ENCODE measurements around the gene LYPD6B.

LYPD6B gene

GRCh38 chr2:149094217-149095015 lies 55.9 kb downstream of the LYPD6B start:
- H3K4me3 ChIP-seq, result no peak overlapping the region
- DNase-seq (ENCODE audit: low spot score), result no peak
- H3K27ac ChIP-seq, result no peak overlapping the region
- TF ChIP-seq, protein P1, sequence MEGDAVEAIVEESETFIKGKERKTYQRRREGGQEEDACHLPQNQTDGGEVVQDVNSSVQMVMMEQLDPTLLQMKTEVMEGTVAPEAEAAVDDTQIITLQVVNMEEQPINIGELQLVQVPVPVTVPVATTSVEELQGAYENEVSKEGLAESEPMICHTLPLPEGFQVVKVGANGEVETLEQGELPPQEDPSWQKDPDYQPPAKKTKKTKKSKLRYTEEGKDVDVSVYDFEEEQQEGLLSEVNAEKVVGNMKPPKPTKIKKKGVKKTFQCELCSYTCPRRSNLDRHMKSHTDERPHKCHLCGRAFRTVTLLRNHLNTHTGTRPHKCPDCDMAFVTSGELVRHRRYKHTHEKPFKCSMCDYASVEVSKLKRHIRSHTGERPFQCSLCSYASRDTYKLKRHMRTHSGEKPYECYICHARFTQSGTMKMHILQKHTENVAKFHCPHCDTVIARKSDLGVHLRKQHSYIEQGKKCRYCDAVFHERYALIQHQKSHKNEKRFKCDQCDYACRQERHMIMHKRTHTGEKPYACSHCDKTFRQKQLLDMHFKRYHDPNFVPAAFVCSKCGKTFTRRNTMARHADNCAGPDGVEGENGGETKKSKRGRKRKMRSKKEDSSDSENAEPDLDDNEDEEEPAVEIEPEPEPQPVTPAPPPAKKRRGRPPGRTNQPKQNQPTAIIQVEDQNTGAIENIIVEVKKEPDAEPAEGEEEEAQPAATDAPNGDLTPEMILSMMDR (IDR thresholded peaks at IDR 0.05), result no peak

- TF ChIP-seq, protein P1 (IDR thresholded peaks at IDR 0.05), result no peak
- no peak for DNase-seq (ENCODE audit: low spot score)
- H3K4me3 ChIP-seq, result no peak overlapping the region
- H3K27ac ChIP-seq, result no peak overlapping the region
These were observed 60.2 kb downstream of the LYPD6B start for GRCh38 chr2:149098701-149099100.

GRCh38 chr2:149099298-149099697 lies 60.8 kb downstream of the LYPD6B start:
- no peak overlapping the region for H3K27ac ChIP-seq
- no peak overlapping the region for H3K4me3 ChIP-seq
- TF ChIP-seq, protein P1 (IDR thresholded peaks at IDR 0.05), result no peak
- DNase-seq (ENCODE audit: low spot score), result no peak

DNA sequence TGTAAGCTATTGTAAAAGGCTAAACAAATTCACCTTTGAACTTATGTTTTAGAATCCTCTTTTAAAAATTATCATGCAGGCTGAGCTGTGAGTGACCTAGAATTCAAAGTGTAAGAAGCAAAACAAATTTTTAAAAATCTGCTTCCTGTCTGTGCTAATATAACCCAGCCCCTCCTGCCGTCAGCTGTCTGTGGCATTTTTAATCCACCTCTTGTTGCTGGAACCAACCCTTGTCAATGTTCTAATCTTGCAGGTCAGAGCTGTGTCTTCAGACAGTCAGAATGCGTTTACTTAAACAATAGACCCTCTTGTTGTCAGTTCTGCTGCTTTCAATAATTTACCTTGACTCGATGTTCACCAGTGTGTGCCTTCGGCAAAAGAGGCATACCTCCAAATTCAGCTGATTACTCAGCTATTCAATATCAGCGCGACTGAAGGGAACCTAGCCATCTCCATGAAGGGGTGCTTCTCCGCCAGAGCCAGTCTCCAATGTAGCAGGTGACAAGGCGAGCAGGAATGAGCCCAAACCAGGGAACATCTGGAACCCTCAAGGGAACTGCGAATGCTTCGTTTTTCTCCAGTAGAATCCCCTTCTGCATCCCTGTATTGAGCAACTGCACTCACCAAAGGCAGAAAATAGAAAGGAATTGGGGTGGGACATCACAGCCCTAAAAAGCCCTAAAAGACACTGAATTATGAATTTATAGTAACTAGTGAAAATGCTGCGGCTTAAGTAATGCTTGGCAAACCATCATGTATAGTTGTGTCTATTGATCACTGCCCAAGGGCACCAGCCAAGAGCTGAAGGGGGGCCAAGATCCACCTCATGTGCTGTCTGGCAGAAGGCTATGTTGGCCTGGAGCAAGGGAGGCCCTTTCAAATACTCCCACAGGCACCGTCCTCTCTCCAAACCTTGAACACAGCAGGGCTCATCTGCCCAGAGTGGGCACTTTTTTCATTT lies 62.5 kb downstream of the LYPD6B start:
- DNase-seq (ENCODE audit: low spot score), result no peak
- TF ChIP-seq, protein P1 (IDR thresholded peaks at IDR 0.05), result no peak
- H3K4me3 ChIP-seq, result no peak overlapping the region
- no peak overlapping the region for H3K27ac ChIP-seq

DNA sequence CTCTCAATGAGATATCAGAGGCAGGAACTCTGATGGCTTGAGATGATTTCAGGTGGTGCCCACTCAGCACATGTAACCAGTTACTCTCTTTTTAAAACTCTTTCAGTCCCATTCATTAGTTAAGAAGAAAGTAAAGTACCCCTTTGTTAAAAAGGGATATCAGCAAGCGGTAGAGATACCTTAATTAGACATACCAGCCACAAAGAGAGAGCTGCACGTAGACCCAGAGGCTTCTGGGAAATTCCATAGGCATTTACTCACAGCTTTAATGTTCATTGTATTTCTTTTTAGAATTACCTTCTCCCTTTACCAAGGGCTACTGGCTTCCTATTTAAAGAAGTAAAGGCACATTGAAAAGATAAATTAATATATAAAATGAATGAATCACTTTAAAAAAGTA lies 63.3 kb downstream of the LYPD6B start:
- Histone ChIP-seq H3K27ac (no peak overlapping the region), H3K4me3 (no peak overlapping the region)
- TF ChIP-seq, protein P1 (IDR thresholded peaks at IDR 0.05), result no peak
- DNase-seq (ENCODE audit: low spot score), result no peak

DNA sequence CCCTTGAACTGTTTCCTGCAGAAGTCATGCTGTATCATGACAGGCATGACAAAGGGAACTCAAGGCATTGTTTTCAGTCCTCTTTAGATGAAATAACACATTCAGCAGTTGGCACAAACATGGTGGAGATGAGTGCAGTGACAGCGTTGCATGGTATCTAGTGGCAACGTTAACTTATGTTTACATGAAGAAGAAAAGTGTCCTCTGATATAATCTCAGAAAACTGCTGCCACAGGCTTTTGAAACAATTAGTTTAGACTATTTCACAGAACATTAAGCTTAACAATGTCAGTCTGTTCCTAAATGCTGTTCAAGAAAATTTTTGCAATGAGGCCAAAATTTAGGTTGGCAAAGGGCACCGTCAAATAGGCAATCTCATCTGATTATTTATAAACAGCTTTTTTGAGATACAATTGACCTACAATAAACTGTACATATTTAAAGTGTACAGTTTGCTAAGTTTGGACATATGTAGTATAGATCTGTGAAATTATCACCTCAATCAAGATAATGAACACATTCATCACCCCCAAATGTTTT lies 64.7 kb downstream of the LYPD6B start:
- no peak for DNase-seq (ENCODE audit: low spot score)
- Histone ChIP-seq H3K27ac (no peak overlapping the region), H3K4me3 (no peak overlapping the region)
- TF ChIP-seq, protein P1 (IDR thresholded peaks at IDR 0.05), result no peak
